Ureter (tissue), 1 donor: ENCODE measurements around the gene PROSER2. TPM values are rescaled to one million over a fixed set of nuclear protein-coding genes. Genes with fewer than 3 reads are reported as not detected.
"Not testable (repeated sequence)": the region's sequence is repeated elsewhere in the genome, so short reads cannot be mapped to it uniquely, and the experiment has no call there.

Experiments
- DNase-seq: peaks from one replicate; pipeline ENCODE4 v3.0.0-alpha.2; 2020; ENCODE audit warnings: low spot score
- total RNA-seq: library from RNA; stranded (reverse); gene quantifications from one replicate; pipeline ENCODE4 v1.2.4, GENCODE V29; 2023
- donor health status: DM: yes; HTN: yes; CAD: no.

The PROSER2 gene
- total RNA-seq, 1 donor from 2014 or later, result 21.5 TPM

DNA sequence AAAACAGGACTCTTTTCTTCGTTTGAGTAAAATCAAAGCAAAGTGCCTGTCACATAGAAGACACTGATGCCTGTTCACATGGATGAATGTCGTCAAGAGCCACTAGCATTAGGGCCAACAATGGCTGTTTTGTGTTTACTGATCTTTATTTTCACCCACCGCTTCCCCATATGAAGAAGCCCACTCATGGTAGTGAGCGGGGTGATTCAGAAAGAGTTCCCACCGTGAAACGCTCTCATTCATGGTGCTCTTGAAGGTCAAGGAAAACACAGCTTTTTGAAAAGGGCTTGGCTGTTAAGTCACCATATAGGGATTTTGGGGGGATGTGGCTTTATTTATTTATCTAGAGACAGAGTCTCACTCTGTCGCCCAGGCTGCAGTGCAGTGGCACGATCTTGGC lies 12.5 kb downstream of the PROSER2 start:
- no peak for DNase-seq

DNA sequence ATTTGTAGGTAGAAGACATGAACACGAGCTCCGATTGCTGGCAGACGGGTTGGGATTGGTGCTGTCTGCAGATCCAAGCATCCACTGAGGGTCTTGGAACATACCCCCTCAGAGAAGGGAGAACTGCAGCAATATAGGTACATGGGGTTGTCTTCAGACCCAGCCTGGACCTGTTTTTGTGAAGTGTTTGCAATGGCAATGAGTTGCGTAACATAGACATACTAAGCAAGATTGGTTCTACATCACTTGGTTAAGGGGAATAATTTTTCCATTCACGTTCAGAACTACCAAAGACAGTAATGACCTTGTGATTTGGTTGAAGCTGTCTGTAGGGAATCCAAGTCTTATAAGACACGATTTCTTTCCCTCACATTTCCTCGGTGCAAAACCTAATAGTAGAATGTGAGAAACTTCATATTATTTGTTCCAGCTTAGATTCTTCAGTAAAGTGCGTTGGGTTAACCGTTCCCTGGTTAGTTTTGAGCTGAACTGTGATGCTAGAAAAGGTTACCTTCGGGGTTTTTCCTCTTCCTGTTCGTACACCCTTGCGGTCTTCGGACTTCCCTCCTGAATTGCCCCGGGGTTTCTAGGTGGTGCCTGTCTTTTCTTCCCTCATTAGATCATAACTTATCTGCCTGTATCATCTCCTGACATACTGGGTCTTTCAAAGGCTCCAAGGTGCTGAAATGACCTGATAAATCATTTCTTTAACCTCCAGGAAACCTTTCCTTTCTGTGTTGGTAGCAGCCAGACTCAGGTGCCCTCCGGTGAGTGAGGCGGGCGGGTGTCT lies 14.4 kb downstream of the PROSER2 start:
- DNase-seq, result no peak

DNA sequence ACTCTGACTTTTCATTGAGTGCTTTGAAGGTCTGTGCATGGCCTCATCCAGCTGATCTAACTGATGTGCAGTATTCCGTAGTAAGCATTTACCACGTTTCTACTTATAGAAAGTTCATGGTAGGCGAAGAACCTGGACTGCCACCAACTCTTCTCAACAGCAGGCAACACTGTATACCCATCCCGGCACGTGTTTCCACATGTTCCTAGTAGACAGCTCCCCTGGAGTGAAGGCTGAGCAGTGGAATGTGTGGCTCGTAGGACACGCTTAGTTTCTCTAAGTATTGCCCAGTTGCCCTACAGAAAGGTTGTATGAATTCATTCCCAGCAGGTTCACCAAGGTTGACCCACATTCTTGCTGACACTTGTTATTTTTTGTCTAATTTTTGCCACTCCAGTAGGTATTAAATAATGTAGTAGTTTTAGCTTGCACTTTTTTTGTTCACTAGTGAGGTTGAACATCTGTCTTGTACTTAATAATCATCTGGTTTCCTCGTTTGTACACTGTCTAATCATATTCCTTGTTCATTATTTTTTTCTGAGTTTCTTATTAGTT lies 15.2 kb downstream of the PROSER2 start:
- DNase-seq, result no peak

DNA sequence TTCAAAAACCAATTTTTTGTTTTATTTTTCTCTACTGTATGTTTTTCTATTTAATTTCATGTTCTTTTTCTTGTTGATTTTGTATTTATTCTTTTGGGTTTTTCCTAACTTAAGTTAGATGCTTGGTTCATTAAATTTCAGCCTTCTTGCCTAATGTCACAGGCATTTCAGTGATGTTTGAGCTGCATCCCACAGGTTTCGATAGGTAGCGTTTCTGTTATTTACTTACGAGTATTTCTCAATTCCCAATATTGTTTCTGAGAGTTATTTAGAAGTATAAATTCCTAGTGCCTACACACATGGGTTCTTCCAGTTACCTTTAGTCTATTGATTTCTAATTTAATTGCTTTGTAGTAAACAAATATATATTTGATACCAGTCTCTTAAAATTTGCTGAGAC lies 18.2 kb downstream of the PROSER2 start:
- no peak for DNase-seq

DNA sequence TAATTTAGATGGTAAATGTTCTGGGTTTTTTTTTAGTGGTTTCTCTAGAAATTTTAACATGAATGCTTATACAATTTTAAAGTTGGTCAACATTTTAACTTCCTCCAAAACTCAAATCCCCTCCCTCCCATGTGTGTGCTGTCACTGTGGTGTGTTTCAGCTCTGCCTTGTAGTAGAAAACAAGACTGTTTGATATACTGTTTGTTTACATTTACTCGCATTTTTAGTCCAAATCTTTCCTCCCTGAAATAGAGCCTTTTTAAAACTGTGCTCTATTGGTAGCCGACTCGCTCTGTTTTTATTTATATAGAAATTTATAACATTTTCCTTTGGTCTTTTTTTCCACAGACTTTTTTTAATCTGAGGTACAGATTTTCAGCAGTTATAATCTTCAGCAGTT lies 19.3 kb downstream of the PROSER2 start:
- no peak for DNase-seq

DNA sequence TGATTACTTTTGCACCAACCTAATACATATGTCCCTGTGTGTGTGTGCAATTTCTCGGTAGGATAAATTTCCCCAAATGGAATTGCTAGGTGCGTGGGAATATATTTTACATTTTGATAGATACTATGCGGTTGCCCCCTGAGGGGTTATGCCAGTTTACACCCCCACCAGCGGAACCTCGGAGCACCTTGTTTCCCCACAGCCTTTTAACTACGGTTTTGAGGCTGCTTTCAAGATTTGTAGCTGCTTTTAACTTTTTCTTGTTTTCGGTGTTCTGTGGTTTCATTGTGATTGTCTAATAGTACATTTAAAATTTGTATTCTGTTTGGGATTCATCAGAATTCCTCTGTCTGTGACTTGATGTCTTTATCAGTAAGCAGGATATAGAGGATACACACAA lies 22.0 kb downstream of the PROSER2 start:
- DNase-seq, result no peak

DNA sequence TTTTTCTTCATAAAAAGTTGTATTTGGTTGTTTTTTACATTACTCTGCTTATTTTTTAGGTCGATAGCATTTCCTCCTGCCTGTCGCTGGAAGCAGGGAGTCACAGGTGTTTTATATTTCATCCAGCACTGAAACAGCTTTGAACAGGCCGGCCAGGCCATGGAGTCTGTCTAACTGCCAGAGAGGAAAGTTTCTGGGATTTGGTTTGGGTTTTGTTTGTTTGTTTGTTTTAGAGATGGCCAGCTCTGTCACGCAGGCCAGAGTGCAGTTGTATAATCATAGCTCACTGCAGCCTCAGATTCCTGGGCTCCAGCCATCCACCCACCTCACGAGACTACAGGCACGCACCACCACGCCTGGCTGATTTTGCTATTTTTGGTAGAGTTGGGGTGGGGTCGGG lies 23.4 kb downstream of the PROSER2 start:
- no peak for DNase-seq

DNA sequence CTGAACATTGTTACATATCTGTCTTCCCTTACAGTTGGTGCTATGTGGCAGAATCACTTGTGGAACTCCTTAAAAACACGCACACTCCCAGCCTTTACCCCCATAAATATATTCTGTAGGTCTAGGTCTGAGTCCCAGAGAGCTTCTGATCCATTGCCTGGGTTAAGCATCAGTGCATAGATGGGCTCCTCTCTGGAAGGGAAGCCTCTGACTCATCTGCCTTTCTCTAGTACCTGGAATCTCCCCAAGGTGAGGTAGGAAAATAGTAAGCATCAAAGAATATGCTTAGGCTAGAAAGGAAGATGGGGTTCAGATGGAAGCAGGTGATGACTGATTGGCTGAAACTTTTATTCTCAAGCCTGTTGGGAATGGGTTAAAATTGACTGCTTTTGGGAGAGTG lies 26.1 kb downstream of the PROSER2 start:
- DNase-seq, result no peak

DNA sequence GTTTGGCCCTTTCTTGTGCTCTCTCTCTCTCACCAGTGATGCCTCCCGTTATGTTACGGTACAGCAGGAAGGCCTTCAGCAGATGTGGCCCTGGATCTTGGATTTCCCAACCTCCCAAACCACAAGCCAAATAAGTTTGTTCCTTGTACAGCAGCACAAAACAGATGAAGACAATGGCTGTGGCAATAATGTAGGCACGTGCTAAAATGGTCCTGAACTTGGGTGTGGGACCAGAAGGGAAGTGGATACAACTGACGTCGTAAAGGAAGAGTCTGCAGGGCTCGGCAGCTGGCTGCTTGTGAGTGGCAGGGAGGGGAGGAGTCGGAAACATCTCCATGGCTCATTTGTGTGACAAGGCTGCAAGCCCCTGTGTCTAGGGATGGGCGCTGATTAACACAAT lies 26.8 kb downstream of the PROSER2 start:
- no peak for DNase-seq

DNA sequence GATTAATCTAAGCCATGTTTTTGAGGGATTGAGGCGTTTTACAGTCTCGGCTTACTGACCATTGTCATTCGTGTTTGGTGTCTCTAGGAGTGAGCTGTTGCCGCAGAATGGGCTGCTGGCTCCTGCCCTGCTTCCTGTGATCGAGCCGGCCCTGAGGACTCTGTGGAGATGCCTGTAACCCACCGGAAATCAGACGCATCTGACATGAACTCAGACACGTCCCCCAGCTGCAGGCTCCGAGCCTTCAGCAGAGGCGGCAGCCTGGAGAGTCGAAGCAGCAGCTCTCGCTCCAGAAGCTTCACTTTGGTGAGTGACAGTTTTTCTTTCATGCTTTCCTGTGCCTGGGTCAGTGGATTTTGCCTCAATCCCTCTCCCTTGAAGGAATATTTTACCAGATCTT lies 28.8 kb downstream of the PROSER2 start:
- no peak for DNase-seq

DNA sequence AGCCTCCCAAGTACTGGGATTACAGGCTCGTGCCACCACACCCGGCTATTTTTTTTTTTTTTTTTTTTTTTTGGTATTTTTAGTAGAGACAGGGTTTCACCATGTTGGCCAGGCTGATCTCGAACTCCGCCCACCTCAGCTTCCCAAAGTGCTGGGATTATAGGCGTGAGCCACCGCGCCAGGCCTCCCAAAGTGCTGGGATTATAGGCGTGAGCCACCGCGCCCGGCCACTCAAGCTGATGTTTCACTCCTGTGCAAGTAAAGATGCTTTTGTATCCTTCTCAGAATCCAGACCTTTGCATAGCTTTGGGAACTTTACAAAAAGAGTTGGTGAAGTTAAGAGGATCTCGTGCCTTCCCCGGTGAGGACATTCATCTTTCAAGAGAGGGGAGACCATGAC lies 29.5 kb downstream of the PROSER2 start:
- DNase-seq, result not testable (repeated sequence)

DNA sequence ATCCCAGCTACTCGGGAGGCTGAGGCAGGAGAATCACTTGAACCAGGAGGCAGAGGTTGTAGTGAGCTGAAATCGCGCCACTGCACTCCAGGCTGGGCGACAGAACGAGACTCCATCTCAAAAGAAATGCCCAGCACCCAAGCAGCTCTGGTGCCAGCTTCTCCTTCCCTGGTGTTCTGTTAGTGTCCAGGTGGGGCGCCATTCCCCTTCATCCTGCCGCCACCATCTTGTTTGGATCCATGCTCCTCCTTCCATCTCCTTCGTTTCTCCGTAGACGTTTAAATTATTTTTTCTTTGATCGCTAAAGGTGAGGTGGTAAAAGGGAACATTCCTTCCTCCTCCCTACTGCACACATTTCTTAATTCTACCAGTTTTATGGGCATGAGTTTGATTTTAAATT lies 30.3 kb downstream of the PROSER2 start:
- DNase-seq, result no peak

DNA sequence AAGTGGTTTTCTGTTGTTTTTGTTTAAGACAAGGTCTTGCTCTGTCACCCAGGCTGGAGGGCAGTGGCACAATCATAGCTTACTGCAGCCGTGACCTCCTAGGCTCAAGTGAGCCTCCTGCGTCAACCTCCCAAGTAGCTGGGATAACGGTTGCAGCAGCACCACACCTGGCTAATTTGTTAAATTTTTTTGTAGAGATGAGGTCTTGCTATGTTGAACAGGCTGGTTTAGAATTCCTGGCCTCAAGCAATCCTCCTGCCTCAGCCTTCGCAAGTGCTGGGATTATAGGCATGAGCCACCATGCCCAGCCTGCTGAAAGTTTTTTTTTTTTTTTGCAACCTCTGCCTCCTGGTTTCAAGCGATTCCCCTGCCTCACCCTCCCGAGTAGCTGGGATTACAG lies 31.1 kb downstream of the PROSER2 start:
- no peak for DNase-seq

DNA sequence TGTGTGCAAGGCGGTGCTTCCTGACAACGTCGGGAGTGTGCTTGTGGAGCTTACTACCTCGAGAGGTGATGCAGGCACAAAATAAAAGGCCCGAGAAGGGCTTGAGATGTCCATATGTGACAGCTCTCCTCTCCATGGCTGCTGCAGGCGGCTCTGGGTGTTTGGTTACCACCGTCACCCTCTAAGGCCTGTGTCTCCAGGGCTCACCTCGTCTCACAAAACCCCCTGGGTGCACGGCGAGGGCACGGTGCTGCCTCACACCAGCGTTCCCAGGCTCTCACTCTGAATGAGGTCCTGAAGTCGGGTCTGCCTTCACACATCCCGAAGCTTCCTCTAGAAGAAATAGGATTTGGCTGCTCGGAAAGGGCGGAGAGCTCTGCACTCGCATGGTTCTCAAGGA lies 32.9 kb downstream of the PROSER2 start:
- no peak for DNase-seq

DNA sequence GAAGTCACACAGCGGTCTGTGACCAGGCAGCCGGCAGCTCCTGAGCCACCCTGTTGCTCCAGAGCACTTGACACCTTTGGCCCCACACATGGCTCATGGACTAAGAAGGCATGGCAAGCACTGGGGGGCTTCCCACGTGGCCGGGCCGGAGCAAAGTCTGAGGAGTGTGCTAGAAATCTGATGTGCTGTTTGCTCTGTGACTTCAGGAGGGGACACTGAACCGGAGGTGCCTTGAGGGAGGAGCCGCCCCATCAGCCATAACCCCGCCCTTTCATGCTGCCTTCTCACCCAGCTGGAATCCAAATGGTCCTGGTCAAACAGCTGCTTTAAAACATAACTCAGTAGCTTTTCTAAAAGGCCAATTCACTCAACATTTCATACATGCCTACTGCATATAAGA lies 33.5 kb downstream of the PROSER2 start:
- DNase-seq, result no peak

DNA sequence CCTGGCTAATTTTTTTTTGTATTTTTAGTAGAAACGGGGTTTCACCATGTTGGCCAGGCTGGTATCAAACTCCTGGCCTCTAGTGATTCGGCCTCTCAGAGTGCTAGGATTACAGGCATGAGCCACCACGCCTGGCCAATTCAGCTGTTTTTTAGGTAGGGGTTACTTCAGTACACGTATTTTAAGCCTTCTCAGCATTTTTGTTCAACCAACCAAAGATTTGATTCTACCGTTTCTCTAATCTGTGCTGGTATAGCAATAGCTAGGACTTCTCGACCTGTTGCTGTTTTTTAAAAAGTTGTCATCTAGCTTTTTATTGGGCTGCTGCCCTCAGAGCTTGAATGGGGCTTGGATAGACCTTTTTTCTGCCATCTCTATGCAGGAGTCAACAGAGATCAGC lies 34.9 kb downstream of the PROSER2 start:
- no peak for DNase-seq

DNA sequence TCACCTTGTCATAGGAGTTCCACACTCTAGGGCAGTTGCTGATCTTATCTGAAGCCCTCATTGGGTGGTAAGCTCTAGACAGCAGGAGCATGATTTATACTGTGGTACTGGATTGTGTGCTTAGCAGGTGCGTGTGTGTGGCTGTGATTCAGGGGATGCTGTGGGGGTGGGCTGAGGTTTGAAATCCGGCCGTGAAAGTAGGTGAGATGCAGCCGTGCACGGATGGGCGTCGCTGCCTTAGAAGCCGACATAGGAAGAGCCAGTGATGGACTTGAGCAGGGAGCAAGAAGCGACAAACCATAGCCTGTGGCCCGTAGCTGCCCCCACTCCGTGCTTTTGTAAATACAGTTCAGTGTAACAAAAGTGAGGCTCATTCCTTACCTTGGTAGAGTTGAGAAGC lies 38.2 kb downstream of the PROSER2 start:
- DNase-seq, result no peak

DNA sequence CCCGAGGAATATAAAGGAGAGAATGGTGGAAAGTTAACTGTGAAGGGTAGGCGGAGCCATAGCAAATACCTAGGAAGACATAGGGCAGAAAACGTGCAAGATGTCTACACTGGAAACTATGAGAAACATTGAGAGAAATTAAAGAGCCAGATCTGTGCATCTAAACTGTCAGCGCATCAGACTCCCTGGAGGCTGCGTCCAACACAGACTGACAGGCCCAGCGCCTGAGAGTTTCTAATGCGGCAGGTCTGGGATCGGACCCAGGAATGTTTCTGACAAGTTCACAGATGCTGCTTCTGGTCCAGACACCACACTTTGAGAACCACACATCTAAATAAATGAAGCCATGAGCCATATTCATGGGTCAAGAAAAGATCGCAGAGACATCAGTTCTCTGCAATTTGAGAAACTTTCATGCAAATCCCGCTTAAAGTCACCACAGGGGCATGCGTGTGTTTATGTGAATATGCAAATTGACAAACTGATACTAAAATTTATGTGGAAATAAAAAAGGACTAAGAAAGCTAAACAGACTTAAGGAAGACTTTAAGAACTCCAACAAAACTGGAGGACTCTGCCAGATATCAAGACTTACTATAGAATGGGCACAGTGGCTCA lies 38.8 kb downstream of the PROSER2 start:
- DNase-seq, result no peak

DNA sequence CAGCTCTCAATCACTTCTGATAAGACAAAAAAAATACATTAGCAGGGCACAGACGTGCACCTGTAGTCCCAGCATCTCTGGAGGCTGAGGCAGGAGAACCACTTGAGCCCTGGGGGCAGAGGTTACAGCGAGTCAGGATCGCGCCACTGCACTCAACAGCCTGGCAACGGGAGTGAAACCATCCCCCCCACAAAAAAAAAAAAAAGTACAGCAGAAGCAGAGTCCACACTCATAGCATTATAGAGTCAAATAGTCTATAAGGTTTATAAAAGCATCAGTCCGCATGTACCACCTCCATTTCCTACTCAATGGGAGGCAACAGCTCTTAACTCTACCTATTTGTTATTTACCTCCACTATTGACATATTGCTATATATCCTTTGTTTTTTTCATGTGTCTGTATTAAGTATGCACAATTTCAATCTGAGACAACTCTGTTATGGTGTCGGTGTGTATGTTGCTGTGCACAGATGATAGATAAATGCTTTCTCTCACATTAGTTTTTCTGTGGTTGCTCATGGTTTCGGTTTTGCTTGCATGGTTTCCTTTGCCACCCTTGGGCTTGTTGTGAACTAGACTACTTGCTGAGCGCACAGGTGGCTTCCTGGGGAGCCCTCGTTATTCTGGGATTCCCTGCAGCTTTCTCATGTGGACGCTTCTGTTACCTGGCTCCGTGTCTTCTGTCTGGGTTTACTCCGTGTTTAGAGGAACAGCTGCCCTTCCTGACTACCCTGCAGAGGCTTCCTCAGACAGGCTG lies 40.4 kb downstream of the PROSER2 start:
- DNase-seq, result no peak

DNA sequence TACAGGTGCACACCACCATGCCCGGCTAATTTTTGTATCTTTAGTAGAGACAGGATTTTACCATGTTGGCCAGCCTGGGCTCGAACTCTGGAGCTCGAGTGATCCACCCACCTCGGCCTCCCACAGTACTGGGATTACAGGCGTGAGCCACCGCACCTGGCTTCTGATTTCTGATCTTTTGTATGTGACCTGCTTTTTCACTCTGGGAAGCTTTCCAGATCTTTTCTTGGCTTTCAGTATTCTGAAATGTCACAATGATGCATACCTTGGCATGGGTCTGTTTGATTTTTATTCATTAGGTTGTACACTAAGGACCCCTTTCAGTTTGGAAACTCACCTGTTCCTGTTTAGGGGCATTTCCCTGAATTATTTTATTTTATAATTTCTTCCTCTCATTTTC lies 41.6 kb downstream of the PROSER2 start:
- DNase-seq, result no peak

DNA sequence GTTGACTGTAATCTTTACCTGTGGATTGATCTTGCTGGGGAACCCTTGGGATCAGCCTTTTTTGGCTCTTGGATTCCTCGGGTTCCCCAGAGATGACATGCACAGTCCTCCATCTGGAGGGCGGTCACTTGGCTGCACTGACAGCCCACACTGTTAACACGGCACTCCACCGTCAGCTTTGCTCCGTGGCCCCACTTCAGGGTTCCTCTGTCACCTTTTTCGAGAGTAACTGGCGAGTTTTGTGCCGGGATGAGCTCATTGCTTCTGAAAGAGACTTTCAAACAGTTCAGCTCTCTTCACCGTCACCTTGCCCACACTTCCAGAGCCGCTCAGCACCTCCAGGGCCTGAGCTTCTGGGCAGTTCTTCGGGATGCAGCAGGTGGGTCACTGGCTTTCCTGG lies 42.4 kb downstream of the PROSER2 start:
- no peak for DNase-seq

DNA sequence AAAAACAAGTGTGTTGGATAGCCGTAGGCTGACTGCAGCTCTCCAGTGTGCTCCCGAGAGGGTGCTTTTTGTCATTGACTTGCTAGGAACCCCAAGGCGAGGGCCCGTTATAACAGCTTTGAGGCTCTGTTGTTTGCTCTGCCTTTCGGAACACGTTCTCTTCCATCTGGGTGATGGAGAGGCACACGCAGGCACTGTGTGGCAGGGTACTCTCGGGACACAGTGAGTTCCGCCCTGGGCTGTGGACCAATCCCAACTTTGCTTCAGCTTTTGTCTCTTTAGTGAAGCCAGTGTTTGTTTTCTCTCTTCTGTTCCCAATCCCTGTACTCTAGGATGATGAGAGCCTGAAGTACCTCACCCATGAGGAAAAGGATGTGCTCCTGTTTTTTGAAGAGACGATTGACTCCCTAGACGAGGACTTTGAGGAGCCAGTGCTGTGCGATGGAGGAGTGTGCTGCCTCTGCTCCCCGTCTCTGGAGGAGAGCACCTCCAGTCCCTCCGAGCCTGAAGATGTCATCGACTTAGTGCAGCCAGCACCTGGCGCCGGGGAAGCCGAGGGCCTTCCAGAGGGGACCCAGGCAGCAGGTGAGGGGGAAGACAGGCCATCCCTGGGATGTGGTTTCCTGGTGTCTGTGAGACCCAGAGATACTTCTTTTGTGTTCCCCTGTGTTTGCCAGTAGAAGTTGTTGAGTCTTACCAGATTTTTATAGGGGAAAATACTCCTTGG lies 43.2 kb downstream of the PROSER2 start:
- no peak for DNase-seq
